Ectodermal cell (in vitro differentiated cells): ENCODE results near the gene SLC16A7.
"Not testable (repeated sequence)": the region's sequence is repeated elsewhere in the genome, so short reads cannot be mapped to it uniquely, and the experiment has no call there.

ENCODE experiments used
- H3K27ac ChIP-seq: 2 replicates; pipeline ENCODE4 v1.7.0; 2013; ENCODE audit warnings: mild to moderate bottlenecking, low read depth, low read length; ENCODE audit not compliant: insufficient read depth, poor library complexity, severe bottlenecking
- H3K27me3 ChIP-seq: 2 replicates; pipeline ENCODE4 v1.7.0; 2013; ENCODE audit warnings: mild to moderate bottlenecking, low read length; ENCODE audit not compliant: insufficient read depth, control insufficient read depth, poor library complexity, severe bottlenecking
- H3K36me3 ChIP-seq: one replicate; pipeline ENCODE4 v1.7.0; 2013; ENCODE audit warnings: low read length; ENCODE audit not compliant: control insufficient read depth, insufficient read depth
- H3K4me1 ChIP-seq: one replicate; pipeline ENCODE4 v1.7.0; 2013; ENCODE audit warnings: low read length; ENCODE audit not compliant: control insufficient read depth, insufficient read depth
- H3K4me3 ChIP-seq: 2 replicates; pipeline ENCODE4 v1.7.0; 2013; ENCODE audit warnings: low read depth, low read length, control low read depth; ENCODE audit not compliant: insufficient read depth
- H3K9me3 ChIP-seq: 2 replicates; pipeline ENCODE4 v1.7.0; 2013; ENCODE audit warnings: mild to moderate bottlenecking, low read length, moderate library complexity; ENCODE audit not compliant: control insufficient read depth
- WGBS, 2 experiments: methylation state at CpG; one replicate each; pipeline ENCODE4 v1.1.7; 2013; ENCODE audit warnings: missing lambda C conversion rate in 2 of 2; 5-methylcytosine and 5-hydroxymethylcytosine counted together

The SLC16A7 gene

DNA sequence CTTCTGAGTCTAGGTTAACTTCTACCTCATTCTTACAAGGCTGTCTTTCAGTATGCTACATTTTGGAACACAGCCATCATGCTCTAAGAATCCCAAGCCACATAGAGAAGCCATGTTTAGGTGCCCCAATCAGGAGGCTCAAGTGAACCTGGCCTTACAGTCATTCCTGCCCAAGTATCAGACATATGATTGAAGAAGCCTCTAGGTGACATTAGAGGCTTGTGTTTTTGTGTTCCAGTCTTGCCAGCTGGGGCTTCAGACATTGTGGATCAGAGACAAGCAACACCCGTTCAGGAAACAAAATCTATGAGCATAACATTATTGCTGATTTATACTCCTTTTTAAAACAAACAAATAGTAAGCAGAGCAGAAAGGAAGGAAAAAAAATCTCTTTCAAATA lies 8.1 kb upstream of the SLC16A7 start:
- H3K36me3 ChIP-seq, result no peaks in the 10 kb centered on the region
- no peak overlapping the region for H3K27ac ChIP-seq
- 86% methylated on average over 1 of the region's 1 CpG; no CpG with 5 or more reads in 1 of the 2 experiments for whole genome bisulfite sequencing, 2 experiments

GRCh38 chr12:59593761-59594160 lies 2.1 kb upstream of the SLC16A7 start:
- Histone ChIP-seq H3K36me3 (no peaks in the 10 kb centered on the region), H3K9me3 (no peaks in the 10 kb centered on the region), H3K27ac (no peak overlapping the region), H3K27me3 (peaks cover 32% of the 10 kb centered on the region), H3K4me3 (no peak overlapping the region), H3K4me1 (peaks cover 3% of the 10 kb centered on the region)
- 92 to 100% methylated on average over 1 of the region's 1 CpG for WGBS, 2 experiments

More for the DNA sequence above, 8.1 kb upstream of the SLC16A7 start:
- Histone ChIP-seq H3K9me3 (no peaks in the 10 kb centered on the region), H3K4me1 (no peaks in the 10 kb centered on the region), H3K27me3 (no peaks in the 10 kb centered on the region), H3K4me3 (no peak overlapping the region)

- peaks cover 3% of the 10 kb centered on the region for H3K4me1 ChIP-seq
- WGBS, 2 experiments, result 88 to 91% methylated on average over 2 to 3 of the region's 4 CpGs
- no peaks in the 10 kb centered on the region for H3K36me3 ChIP-seq
- peaks cover 32% of the 10 kb centered on the region for H3K27me3 ChIP-seq
- no peak overlapping the region for H3K27ac ChIP-seq
- peak overlapping the region; percentile 54 for H3K4me3 ChIP-seq
- no peaks in the 10 kb centered on the region for H3K9me3 ChIP-seq
Observed at GRCh38 chr12:59594943-59595500, 807 bp upstream of the SLC16A7 start.

- no peak overlapping the region for H3K27ac ChIP-seq
- peaks cover 3% of the 10 kb centered on the region for H3K4me1 ChIP-seq
- no peaks in the 10 kb centered on the region for H3K36me3 ChIP-seq
- no peaks in the 10 kb centered on the region for H3K9me3 ChIP-seq
- H3K4me3 ChIP-seq, result peak overlapping the region; percentile 54
- 0 to 2% methylated on average over 5 of the region's 5 CpGs for WGBS, 2 experiments
- H3K27me3 ChIP-seq, result peaks cover 32% of the 10 kb centered on the region
Observed at GRCh38 chr12:59595565-59595882, 305 bp upstream of the SLC16A7 start.

DNA sequence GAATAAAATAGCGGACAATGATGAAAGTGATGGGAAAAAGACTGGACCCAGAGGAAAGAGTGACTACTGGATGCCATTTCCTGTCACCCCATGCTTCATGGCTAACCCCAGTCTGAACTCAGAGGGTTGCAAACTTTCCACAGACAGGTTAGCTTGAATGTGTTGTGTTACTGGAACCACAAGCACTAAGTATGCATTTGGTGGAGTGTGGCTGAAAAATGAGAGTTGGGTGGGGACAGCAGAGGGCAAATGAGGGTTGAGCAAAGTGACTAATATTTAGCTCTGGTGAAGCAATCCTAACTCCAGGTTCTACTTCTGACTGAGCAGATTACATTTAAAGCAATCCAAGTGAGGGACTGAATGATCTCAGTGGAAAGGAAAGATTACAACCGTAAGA lies 1.6 kb downstream of the SLC16A7 start:
- Histone ChIP-seq H3K4me1 (peaks cover 3% of the 10 kb centered on the region), H3K36me3 (no peaks in the 10 kb centered on the region), H3K4me3 (no peak overlapping the region), H3K27ac (no peak overlapping the region), H3K27me3 (peaks cover 32% of the 10 kb centered on the region), H3K9me3 (no peaks in the 10 kb centered on the region)
- WGBS, 2 experiments, result 85 to 92% methylated on average over 2 of the region's 2 CpGs

- Histone ChIP-seq H3K27me3 (peaks cover 27% of the 10 kb centered on the region), H3K9me3 (no peaks in the 10 kb centered on the region), H3K27ac (no peak overlapping the region), H3K36me3 (no peaks in the 10 kb centered on the region), H3K4me1 (peaks cover under 1% of the 10 kb centered on the region), H3K4me3 (no peak overlapping the region)
Observed at GRCh38 chr12:59600171-59600570, 4.3 kb downstream of the SLC16A7 start.

DNA sequence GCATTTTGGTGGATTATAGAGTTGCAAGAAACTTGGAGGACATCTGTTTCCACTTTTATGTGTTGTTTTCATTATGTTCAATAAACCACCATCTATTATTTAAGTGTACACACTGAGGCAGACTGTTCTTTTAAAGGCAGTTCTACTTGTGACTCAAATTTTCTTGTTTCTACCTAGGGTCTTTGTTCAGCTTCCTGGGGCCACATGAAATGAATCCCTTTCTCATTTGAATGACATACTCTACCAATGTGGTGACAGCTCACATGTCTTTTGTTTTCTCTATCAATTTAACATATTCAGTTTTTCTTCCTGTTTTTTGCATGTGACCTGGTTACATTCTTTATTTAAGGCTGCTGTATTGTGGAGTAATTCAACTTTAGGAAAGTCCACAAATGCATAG lies 7.9 kb downstream of the SLC16A7 start:
- H3K9me3 ChIP-seq, result no peaks in the 10 kb centered on the region
- H3K4me1 ChIP-seq, result no peaks in the 10 kb centered on the region
- H3K27me3 ChIP-seq, result no peaks in the 10 kb centered on the region
- H3K36me3 ChIP-seq, result no peaks in the 10 kb centered on the region
- H3K27ac ChIP-seq, result no peak overlapping the region
- H3K4me3 ChIP-seq, result no peak overlapping the region

GRCh38 chr12:59612823-59613434 lies 17.1 kb downstream of the SLC16A7 start:
- H3K27ac ChIP-seq, H3K36me3 ChIP-seq, H3K9me3 ChIP-seq, H3K27me3 ChIP-seq, H3K4me1 ChIP-seq, H3K4me3 ChIP-seq: not testable (repeated sequence)
- 82 to 92% methylated on average over 4 of the region's 4 CpGs for WGBS, 2 experiments

DNA sequence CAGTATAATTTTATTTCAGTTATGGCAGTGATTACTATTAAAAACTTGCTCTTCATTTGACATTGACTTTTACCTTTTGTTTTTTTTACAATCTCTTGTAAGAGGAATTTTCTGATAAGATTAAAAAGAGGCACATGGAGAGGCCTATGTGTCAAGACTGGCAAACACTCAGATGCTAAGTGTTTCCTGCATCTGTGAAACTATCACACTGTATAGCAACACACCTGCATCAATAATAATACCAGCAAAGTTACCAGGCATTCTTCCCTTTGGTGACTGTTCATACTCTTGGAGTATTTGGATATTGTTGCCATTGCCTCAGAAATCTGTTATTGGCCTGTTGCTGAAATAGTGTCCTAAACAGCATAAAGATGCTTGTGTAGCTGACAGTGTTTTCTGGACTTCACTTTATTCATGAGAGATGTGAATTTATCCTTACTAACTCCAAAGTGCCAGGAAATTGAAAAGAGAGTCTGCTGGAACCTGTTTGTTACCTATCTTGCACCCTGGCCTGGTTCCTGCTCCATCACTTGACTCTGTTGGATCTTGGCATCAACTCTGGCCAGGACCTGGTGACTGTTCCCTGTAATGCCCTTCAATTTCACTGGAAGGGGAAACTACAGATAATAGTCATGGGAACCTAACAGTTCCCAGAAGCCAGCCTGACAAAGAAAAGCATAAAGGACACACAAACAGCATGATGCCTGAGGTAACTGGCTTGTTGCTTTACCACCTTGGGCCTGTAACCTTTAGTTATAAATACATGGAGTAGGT lies 19.8 kb downstream of the SLC16A7 start:
- no peak overlapping the region for H3K27ac ChIP-seq
- H3K4me1 ChIP-seq, result no peaks in the 10 kb centered on the region
- H3K36me3 ChIP-seq, result no peaks in the 10 kb centered on the region
- H3K27me3 ChIP-seq, result no peaks in the 10 kb centered on the region
- no peaks in the 10 kb centered on the region for H3K9me3 ChIP-seq
- no peak overlapping the region for H3K4me3 ChIP-seq

GRCh38 chr12:59619461-59620240 lies 23.8 kb downstream of the SLC16A7 start:
- 71 to 88% methylated on average over 1 of the region's 1 CpG for WGBS, 2 experiments
- Histone ChIP-seq H3K27ac (no peak overlapping the region), H3K4me1 (no peaks in the 10 kb centered on the region), H3K9me3 (no peaks in the 10 kb centered on the region), H3K36me3 (no peaks in the 10 kb centered on the region), H3K4me3 (no peak overlapping the region), H3K27me3 (no peaks in the 10 kb centered on the region)
